Body of pancreas (tissue), 4 donors: Measurements from ENCODE around the gene B3GALNT2.

ENCODE experiments used
- CTCF ChIP-seq, 7 experiments: fragments of 450-650 bp in 4 of 7; fragments of 200-600 bp in 3 of 7; sonication (generic) in 3 of 7; IDR thresholded peaks; one replicate each; pipeline ENCODE4 v1.5.1; 2016 to 2019; ENCODE audit warnings: antibody characterized with exemption in 7 of 7
- POLR2A ChIP-seq, 3 donors: fragments of 450-650 bp; IDR thresholded peaks; one replicate each; pipeline ENCODE4 v1.6.1; 2016; ENCODE audit warnings: antibody characterized with exemption in 3 of 3, mild to moderate bottlenecking in 2 of 3

- TF ChIP-seq CTCF (IDR thresholded peaks at IDR 0.05) = no peak
- TF ChIP-seq POLR2A (IDR thresholded peaks at IDR 0.05) = no peak
Measured at GRCh38 chr1:235434001-235434400, 70.3 kb downstream of the B3GALNT2 start.
